NCI-H2029 treated with DMSO at 0.1 percent for 48 hours (cell line): ENCODE data around the gene ATAD3A.
"Not testable (repeated sequence)": the region's sequence is repeated elsewhere in the genome, so short reads cannot be mapped to it uniquely, and the experiment has no call there.

Experiments used
- DNase-seq: peaks from one replicate; lab custom pipeline; 2025; lab: John Stamatoyannopoulos, UW

Gene ATAD3A

DNA sequence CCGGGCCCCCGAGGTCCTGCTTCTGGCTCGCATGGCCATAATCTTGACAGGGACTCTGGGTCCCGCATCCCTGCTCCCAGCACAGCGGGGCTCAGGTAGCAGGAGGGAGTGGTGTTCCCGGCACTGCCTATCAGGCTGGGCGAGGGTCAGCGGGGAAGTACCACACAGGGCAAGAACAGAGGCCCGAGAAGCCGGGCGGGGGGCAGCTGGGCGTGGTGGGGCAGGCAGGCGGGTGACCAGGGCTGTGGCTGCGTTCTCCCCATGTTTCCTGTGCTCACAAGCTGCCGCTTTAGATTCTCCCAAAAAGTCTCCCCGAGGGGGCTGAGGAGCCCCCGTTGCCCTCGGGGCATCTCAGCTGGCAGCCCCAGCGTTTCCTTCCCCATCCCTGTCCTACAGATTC lies 22.1 kb upstream of the ATAD3A start:
- DNase-seq, result no peak

DNA sequence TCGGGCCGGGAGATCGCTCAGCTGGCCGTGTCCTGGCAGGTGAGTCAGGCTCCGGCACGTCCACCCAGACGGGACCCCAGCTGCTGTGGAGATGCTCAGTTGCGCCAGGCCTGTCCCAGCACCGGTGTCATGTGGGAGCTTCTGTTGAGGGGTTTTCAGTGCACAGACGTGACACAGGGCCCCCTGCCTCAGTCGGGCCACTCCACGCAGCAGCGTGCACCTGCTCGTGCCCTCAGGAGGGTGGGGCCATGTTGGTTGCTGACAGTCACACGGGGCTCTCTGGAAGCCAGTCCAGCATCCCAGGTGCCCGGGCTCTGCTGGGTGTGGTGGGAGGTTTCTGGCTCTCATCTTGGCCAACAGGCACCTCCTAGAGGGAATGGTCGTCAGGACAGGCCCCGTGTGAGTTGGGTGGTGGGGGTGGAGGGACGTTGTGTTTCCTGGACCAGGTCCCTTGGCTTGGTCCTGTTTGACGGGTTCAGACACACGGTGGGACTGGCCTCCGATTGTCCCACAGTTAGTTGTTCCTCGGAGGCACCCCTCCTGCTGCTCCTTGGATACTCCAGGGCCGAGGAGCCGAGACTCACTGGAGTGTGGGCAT lies 21.2 kb upstream of the ATAD3A start:
- no peak for DNase-seq

DNA sequence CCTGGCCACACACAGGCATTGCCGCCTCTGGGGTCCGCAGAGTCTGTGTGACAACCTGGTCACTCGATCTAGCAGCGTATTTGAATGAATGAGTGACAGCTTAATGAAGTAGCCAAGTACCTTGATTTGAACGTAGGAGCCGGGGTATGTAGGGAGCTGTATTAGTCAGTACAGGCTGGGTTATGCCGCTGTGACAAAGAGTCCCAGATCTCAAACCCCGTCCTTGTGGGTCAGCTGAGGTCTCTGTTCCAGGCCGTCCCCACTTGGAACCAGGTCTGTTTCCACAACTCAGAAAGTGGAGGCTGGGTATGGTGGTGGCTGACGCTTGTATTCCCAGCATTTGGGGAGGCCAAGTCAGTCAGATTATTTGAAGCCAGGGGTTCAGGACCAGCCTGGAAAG lies 20.4 kb upstream of the ATAD3A start:
- no peak for DNase-seq

DNA sequence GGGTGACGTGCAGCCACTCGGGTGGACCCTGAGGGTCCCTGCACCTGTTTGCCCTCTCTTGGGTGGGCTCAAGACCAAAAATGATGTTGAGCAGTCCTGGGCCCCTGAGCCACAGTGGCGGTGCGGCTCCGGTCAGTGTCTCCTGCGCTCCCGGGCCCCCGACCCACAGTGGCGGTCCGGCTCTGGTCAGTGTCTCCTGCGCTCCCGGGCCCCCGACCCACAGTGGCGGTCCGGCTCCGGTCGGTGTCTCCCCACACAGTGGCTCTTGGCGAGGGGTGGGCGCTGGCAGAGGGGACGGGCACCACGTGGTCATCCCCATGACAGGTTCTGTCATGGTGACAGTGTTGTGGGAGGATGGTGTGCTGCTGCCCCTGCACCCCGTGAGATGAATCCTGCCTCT lies 17.7 kb upstream of the ATAD3A start:
- not testable (repeated sequence) for DNase-seq

DNA sequence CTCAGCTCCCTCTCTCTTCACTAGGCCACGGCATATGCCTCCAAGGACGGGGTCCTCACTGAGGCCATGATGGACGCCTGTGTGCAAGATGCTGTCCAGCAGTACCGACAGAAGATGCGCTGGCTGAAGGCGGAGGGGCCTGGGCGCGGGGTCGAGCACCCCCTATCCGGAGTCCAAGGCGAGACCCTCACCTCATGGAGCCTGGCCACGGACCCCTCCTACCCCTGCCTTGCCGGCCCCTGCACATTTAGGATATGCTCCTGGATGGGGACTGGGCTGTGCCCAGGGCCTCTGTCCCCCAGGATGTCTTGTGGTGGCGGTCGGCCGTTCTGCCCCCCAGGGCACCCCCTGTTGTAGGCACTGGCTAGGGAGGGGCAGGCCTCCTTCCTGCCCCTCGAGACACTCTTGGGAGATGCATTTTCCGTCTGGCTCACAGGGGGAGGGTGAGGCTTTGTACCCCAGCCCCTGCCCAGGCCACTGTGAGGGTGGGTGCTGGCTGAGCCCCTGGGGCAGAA lies 16.4 kb upstream of the ATAD3A start:
- DNase-seq, result not testable (repeated sequence)

DNA sequence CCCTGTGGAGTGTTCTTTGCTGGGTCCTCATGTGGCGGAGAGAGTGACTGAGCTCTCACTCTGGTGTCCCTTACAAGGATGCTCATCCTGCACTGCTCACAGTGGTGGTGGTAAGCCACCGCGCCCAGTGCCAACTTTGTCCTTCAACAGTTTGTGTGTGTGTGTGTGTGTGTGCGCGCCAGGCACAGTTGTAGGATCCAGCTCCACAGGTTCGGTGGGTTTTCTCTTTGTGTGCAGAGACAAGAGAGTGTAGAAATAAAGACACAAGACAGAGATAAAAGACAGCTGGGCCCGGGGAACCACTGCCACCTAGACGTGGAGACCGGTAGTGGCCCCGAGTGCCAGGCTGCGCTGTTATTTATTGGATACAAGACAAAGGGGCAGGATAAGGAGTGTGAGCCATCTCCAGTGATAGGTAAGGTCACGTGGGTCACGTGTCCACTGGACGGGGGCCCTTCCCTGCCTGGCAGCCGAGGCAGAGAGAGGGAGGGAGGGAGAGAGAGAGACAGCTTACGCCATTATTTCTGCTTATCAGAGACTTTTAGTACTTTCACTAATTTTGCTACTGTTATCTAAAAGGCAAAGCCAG lies 7.1 kb upstream of the ATAD3A start:
- DNase-seq, result peak; percentile 31

DNA sequence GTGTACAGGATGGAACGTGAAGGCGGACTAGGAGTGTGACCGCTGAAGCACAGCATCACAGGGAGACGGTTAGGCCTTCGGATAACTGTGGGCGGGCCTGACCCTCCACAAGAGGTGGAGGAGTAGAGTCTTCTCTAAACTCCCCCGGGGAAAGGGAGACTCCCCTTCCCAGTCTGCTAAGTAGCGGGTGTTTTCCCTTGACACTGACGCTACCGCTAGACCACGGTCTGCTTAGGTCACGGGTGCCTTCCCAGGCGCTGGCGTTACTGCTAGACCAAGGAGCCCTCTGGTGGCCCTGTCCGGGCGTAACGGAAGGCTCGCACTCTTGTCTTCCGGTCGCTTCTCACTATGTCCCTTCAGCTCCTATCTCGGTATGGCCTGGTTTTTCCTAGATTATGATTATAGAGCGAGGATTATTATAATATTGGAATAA lies 6.6 kb upstream of the ATAD3A start:
- not testable (repeated sequence) for DNase-seq

DNA sequence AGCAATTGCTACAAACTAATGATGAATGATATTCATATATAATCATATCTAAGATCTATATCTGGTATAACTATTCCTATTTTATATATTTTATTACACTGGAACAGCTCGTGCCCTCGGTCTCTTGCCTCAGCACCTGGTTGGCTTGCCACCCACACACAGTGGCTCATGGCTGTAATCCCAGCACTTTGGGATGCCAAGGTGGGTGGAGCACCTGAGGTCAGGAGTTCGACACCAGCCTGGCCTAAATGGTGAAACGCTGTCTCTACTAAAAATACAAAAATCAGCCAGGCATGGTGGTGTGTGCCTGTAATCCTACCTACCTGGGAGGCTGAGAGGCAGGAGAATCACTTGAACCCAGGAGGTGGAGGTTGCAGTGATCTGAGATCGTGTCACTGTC lies 6.2 kb upstream of the ATAD3A start:
- DNase-seq, result not testable (repeated sequence)

DNA sequence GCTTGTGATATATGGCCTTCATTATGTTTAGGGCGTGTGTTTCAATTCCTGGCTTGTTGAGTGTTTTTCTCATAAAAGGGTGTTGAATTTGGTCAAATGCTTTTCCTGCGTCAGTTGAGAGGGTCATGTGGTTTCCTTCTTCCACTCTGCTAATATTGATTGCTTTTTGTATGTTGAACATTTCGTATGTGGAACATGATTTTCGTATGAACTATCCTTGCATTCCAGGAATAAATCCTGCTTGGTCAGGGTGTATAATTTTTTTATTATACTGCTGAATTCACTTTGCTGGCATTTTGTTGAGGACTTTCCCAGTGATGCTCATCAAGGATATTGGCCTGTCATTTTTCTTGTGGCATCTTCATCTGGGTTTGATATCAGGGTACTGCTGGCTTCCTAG lies 4.7 kb upstream of the ATAD3A start:
- no peak for DNase-seq

DNA sequence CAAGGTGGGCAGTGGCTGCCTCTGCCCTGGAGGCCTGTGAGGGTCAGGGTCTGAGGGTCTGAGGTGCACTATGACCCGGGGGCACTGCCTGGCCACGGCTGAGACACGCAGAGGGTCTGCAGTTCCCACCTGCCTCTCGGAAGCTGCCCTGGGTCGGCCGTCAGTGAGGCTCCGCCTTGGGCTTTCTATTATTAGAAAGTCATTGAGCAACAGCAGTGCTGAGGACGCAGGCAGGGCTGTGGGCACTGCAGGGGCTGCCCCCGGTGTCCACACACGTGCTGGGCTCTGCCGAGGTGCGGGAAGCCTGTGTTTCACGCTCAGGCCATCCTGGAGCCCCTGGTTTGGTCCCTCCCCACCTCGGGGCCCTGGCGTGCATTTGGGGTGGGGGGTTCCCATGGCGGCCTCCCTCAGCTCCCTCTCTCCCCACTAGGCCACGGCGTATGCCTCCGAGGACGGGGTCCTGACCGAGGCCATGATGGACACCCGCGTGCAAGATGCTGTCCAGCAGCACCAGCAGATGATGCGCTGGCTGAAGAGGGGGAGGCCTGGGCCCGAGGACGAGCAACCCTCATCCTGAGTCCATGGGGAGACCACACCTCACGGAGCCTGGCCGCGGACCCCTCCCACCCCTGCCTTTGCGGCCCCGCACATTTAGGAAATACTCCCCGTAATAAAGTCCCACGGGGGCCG lies 3.0 kb upstream of the ATAD3A start:
- not testable (repeated sequence) for DNase-seq

DNA sequence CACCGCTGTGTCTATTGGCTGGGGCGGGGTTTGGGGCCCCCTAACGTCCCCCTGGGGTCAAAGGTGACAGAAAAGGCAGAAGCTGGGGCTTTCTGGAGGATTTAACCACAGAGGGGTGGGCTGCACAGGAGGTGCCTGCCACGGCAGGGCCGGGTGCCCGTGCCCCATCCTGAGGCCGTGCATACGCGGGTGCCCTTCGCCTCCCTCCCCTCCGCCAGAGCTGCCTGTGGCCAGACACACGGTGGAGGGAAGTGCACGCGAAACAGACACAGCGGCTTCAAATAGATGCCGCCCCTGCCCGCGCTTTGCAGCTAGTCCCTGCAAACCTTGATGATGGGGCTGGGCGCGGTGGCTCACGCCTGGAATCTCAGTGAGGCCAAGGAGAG lies 2.5 kb upstream of the ATAD3A start:
- not testable (repeated sequence) for DNase-seq

DNA sequence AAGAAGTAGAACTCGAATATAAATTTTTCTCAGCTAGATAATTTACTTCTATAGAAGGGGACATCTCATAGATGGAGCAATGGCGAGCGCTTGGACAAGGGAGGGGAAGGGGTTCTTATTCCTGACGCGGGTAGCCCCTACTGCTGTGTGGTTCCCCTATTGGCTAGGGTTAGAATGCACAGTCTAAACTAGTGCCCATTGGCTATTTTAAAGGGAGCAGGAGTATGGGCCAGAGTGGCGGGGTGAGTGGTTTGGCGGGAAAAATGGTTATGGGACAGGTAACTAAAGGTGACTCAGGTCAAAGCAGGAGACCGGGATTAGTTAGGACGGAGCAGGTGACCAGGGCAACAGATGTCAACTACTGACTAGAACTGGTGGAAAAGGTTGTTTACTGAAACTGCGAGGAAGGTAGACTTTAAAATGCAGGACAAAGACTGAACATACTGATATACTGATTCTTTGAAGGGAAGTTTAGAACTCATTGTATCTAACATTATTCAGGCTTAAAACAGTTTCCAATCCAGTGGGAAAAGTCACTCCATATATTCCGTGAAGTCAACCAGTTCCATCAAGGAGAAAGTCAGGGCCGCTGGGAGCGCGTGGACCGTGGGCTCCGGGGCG lies 940 bp upstream of the ATAD3A start:
- no peak for DNase-seq

DNA sequence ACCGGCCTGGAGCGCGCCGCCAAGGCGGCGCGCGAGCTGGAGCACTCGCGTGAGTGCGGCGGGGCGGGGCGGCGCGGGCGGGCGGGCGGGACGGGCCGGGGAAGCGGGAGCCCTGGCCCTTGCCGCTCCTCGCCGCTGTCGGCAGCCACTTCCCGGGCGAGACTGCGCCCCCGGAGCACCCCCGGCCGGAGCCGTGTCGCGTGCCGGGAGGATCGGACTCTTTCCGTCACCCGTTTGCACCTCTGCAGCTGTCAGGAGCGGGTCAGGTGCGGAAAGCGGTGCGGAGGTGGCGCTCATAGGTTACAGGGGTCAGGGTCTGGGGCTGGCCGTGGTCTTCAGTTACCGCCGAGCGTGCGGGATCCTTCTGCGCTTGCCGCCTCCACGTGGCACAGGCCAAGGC lies 463 bp downstream of the ATAD3A start:
- not testable (repeated sequence) for DNase-seq

DNA sequence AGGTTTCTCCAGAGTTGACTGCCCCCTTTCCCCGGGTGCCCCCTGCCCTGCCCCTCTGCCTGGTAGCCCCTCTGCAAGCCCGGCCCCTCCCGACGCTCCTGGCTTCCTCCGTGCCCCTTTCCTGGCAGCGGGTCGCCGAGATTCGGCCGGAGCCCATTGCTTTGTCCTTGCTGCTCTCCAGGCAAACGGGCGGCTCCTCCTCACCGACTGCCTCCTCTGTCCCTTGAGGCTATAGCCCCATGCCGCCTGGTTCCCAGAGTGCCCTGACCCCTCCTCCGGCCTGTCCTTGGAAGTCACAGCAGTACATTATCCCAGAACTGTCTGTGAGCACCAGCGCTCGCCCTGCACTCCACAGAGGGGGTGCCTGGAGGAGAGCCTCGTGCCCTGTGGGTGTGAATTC lies 1.7 kb downstream of the ATAD3A start:
- DNase-seq, result not testable (repeated sequence)

DNA sequence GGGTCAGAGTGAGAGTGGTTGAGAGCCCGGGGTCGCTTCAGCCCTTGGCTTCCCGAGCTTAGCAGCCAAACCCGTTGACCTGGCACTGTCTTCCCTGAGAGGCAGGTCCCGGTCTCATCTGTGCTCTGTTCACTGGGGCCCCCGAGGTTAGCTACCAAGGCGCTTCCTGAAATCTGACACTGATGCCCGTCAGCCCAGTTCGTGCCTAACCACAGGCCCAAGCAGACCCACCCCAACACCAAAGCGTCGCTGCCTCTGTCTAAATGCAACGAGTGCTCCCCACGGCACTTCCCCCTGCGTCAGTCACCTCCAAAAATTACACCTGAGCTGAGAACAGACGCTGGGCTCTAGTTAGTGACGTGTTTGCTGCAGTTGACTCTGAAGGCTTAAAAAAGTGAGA lies 2.4 kb downstream of the ATAD3A start:
- DNase-seq, result not testable (repeated sequence)

DNA sequence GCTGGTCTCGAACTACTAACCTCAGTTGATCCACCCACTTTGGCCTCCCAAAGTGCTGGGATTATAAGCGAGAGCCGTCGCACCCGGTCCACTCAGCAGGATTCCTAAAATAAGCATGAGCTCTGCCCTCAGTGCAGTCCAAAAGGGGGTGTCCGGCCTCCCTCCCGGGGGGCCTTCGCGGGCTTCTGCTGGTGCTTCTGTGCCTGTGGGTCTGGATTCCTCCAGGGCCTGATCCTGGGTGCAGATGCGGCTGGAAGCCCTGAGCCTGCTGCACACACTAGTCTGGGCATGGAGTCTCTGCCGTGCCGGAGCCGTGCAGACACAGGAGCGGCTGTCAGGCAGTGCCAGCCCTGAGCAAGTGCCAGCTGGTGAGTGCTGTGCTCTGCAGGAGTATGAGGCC lies 5.0 kb downstream of the ATAD3A start:
- DNase-seq, result not testable (repeated sequence)

DNA sequence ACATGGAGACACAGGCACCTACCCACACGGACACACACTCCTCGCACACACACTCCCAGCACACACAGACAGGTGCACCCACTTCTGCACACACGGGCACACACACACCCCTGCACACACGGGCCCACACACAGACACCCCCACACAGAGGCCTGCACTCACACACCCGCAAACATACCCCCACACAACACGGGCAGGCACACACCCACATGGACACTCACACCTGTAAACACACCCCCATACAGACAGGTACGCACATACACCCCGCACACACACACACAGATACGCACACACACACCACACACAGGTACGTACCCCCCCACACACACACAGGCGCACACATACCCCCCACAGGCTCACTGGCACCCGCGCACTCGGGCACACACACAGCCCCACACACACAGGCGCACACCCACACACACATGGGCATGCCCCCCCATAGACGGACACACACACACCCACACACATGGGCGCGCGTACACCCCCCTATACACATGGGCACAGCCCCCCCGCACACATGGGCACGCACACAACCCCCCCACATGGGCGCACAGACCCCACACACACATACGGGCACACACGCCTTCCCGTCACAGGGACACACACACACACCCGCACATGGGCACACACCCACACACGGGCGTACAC lies 6.1 kb downstream of the ATAD3A start:
- no peak for DNase-seq

DNA sequence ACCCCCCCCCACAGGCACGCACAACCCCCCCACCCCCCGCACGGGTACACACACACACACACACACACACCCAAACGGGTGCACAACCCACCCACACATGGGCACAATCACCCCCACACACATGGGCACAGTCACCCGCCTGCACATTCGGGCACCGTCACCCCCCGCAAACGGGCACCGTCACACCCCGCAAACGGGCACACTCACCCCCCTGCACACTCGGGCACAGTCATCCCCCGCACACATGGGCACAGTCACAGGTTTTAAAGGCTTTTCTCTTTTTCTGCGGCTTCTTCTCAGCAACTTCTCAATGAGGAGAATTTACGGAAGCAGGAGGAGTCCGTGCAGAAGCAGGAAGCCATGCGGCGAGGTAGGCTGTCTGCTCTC lies 6.7 kb downstream of the ATAD3A start:
- DNase-seq, result not testable (repeated sequence)

DNA sequence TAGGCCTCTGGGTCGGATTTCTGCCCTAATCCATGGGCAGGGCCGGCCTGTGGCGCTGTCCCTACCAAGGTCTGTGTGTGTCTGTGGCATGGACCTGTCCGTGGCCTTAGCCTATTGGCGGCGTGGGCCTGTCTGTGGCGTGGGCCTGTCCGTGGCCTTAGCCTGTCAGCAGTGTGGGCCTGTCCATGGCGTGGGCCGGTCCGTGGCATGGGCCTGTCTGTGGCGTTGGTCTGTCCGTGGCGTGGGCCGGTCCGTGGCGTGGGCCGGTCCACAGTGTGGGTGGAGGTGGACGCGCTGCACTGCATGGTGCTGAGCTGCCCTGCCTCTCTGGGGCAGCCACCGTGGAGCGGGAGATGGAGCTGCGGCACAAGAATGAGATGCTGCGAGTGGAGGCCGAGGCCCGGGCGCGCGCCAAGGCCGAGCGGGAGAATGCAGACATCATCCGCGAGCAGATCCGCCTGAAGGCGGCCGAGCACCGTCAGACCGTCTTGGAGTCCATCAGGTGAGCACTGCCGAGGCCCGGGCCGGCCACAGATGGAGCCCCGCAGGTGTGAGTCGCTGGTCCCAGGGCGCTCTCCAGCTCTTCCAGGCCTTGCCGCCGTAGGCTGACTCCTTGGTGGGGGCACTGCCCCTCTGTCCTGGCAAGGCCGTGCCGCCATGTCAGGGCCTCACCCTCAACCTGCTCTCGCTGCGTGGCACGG lies 8.0 kb downstream of the ATAD3A start:
- not testable (repeated sequence) for DNase-seq

DNA sequence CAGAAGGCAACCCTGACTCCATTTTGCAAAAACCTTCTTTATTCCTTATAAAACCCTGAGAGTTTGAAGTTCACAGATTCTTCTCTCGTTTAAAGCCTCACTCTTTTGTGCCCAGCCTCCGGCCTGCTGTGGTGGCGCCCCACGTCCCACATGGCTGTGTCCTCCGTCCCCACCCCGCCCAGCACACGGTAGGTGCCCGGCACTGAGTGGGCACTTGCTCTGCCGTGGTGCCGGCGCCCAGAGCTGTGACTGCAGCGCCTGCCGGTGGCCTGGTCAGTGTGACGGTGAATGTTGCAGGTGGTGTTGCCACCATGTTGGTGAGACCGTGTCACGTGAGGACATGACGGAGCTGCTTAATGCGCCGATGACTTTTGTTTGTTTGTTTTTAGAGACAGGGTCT lies 9.4 kb downstream of the ATAD3A start:
- DNase-seq, result no peak

DNA sequence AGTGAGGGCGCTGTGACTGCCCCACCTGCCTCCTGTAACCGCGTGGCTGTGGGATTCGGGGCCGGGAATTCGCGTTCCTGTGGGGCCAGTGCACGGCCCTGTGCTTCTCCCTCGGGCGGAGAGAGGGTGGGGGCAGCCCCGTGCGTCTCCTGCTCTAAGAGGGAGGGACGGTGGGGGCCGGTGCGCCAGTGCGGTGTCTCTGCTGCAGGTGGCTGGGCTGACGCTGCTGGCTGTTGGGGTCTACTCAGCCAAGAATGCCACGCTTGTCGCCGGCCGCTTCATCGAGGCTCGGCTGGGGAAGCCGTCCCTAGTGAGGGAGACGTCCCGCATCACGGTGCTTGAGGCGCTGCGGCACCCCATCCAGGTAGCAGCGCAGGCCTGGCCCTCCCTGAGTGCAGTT lies 10.6 kb downstream of the ATAD3A start:
- DNase-seq, result not testable (repeated sequence)

DNA sequence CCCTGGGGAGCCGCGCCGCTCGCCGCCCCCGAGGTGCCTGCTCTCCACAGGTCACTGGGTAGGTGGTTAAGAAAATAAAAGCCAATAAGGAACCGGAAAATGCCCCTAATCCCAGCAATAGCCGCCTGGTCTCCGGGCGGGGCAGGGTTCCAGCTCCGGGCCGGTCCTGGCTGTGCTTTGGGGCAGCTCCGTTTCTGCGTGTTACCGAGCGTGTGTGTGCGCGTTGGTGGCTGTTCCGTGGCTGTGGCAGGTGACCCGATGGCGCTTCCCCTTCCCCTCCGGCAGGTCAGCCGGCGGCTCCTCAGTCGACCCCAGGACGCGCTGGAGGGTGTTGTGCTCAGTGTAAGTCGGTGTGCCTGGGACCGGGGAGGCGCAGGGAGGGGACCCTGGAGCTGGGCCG lies 11.3 kb downstream of the ATAD3A start:
- DNase-seq, result not testable (repeated sequence)
